HEK293T (cell line): ENCODE measurements around the gene MAP2K5.

ENCODE experiments used
- CTCF ChIA-PET: fragments of 350-600 bp; formaldehyde crosslinking; extraction: SDS; loops from one replicate; lab custom pipeline; 2021; ENCODE audit warnings: antibody characterized with exemption, inconsistent platforms; lab: Yijun Ruan, JAX
- POLR2A ChIA-PET: fragments of 350-600 bp; formaldehyde crosslinking; extraction: SDS; loops from one replicate; lab custom pipeline; 2020; ENCODE audit warnings: antibody characterized with exemption, inconsistent platforms; lab: Yijun Ruan, JAX
- DNase-seq: peaks from one replicate; pipeline ENCODE4 v3.0.0; 2012; ENCODE audit warnings: mixed read lengths; ENCODE audit errors: extremely low spot score
- ARNT ChIP-seq: fragments of 450-650 bp; IDR thresholded peaks from 2 replicates; pipeline ENCODE4 v1.6.1; 2017; ENCODE audit warnings: mild to moderate bottlenecking
- BHLHE40 ChIP-seq: fragments of 450-650 bp; IDR thresholded peaks from 2 replicates; pipeline ENCODE4 v1.6.1; 2016; ENCODE audit warnings: mild to moderate bottlenecking, moderate library complexity, borderline replicate concordance
- CTBP1 ChIP-seq: fragments of 450-650 bp; IDR thresholded peaks from 2 replicates; pipeline ENCODE4 v1.6.1; 2016; ENCODE audit warnings: borderline replicate concordance
- ELF4 ChIP-seq: fragments of 450-650 bp; IDR thresholded peaks from 2 replicates; pipeline ENCODE4 v1.6.1; 2017; ENCODE audit warnings: antibody characterized with exemption
- FOXA1 ChIP-seq: fragments of 450-650 bp; IDR thresholded peaks from 2 replicates; pipeline ENCODE4 v1.6.1; 2016; ENCODE audit warnings: mild to moderate bottlenecking
- FOXK2 ChIP-seq: fragments of 450-650 bp; IDR thresholded peaks from 2 replicates; pipeline ENCODE4 v1.6.1; 2016; ENCODE audit warnings: mild to moderate bottlenecking
- FOXM1 ChIP-seq: fragments of 450-650 bp; IDR thresholded peaks from 2 replicates; pipeline ENCODE4 v1.6.1; 2017; ENCODE audit warnings: mild to moderate bottlenecking, borderline replicate concordance
- HDGF ChIP-seq: fragments of 450-650 bp; IDR thresholded peaks from 2 replicates; pipeline ENCODE4 v1.6.1; 2017; ENCODE audit warnings: antibody characterized with exemption, borderline replicate concordance
- L3MBTL2 ChIP-seq: fragments of 450-650 bp; conservative IDR thresholded peaks from 2 replicates; pipeline ENCODE4 v1.6.1; 2016; ENCODE audit warnings: mild to moderate bottlenecking
- LEF1 ChIP-seq: fragments of 450-650 bp; IDR thresholded peaks from 2 replicates; pipeline ENCODE4 v1.6.1; 2017; ENCODE audit warnings: mild to moderate bottlenecking, borderline replicate concordance
- NFRKB ChIP-seq: fragments of 450-650 bp; IDR thresholded peaks from 2 replicates; pipeline ENCODE4 v1.6.1; 2016; ENCODE audit warnings: mild to moderate bottlenecking, moderate library complexity
- SP1 ChIP-seq: fragments of 450-650 bp; IDR thresholded peaks from 2 replicates; pipeline ENCODE4 v1.6.1; 2017
- SUZ12 ChIP-seq: fragments of 450-650 bp; IDR thresholded peaks from 2 replicates; pipeline ENCODE4 v1.6.1; 2016; ENCODE audit warnings: mild to moderate bottlenecking
- TARDBP ChIP-seq: fragments of 450-650 bp; IDR thresholded peaks from 2 replicates; pipeline ENCODE4 v1.6.1; 2016
- ZNF384 ChIP-seq: fragments of 450-650 bp; IDR thresholded peaks from 2 replicates; pipeline ENCODE4 v1.6.1; 2016
- TF ChIP-seq, protein P1 (sequence below): fragments of 450-650 bp; IDR thresholded peaks from 2 replicates; pipeline ENCODE4 v1.6.1; 2016

Gene MAP2K5

DNA sequence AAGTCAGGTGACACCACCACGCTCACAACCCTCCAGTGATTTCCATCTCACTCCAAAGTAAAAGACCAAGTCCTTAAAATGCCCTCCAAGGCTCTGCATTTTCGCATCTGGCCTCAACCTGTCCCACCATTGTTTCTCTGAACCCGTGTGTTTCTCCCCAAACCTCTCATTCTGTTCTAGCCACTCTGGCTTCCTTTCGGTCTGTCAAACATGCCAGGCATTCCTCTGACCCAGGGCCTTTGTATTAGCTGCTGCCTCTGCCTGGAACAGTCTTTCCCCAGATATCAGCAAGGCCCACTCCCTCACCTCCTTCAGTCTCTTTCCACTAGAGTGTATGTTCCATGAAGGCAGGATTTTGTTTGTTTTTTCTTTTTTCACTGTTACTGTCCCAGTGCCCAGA, 16.0 kb downstream of the MAP2K5 start:
- ChIA-PET POLR2A (no interaction called here), CTCF (no interaction called here)
- no peak for TF ChIP-seq ZNF384
- no peak for DNase-seq

DNA sequence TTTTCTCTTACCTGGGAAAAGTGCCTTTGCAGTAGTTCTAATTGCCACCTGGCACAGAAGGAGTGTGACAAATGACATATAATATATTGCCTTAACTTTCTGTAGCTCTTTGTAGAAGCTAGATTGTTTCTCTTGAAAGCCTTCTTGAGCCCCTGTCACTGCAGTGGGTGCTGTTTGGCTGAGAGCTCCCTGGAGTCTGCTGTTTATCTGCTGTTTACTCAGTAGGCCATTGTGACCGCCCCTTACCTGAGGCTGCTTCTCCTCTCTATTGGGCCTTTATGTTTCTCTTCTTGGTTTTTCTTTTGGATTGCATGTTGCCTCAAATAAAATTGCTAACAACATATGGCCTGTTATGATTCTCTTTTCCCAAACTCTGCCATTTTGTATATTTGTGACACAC, 16.7 kb downstream of the MAP2K5 start:
- ChIA-PET CTCF (no interaction called here), POLR2A (no interaction called here)
- TF ChIP-seq ARNT (no peak), FOXM1 (no peak), TARDBP (no peak), LEF1 (no peak), NFRKB (no peak), SP1 (no peak)
- TF ChIP-seq, protein P1, sequence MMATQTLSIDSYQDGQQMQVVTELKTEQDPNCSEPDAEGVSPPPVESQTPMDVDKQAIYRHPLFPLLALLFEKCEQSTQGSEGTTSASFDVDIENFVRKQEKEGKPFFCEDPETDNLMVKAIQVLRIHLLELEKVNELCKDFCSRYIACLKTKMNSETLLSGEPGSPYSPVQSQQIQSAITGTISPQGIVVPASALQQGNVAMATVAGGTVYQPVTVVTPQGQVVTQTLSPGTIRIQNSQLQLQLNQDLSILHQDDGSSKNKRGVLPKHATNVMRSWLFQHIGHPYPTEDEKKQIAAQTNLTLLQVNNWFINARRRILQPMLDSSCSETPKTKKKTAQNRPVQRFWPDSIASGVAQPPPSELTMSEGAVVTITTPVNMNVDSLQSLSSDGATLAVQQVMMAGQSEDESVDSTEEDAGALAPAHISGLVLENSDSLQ: no peak
- DNase-seq: no peak

DNA sequence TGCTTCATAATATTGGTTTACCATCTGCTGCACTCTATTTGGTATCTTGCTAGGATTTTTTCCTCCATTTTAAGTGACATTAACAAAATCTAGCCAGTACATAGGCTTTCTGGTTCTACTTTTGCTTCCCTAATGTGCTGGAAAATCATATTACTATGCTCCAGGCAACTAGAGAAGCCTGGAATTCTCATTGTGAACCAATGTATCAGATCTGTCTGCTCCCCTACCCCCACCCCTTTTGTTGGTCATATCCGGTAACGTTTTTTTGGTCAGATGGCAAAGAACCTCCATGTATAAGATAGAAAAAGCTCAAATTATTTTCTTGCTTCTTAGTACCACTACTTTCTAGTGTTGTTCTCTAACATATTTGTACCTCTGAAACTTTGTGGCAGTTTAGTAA, 17.1 kb downstream of the MAP2K5 start:
- CTCF ChIA-PET: no interaction called here
- TF ChIP-seq SP1: no peak
- no peak for TF ChIP-seq LEF1
- no peak for DNase-seq
- POLR2A ChIA-PET: interaction anchor here (1.0 kb wide), 1 partner anchor 17 kb away, joined by 3 read pairs; the partner anchor contains the start of gene MAP2K5

DNA sequence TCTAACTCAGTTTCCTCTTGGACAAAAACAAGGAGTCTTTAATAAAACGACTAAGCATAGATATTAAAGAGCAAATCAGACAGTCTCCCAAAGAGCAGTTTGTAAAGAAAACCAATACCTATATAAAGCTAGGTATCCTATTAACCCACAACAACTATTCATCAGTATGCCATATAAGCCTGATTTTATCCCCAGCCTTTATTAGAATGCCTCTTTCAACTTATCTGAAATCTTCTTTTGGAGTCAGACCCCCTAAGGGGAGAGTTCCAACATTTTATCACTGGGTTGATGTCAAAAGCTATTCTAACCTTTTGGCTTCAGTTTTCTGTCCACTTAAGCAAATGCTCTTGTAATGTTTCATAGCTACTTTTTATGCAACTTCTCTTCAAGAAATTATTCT, 17.8 kb downstream of the MAP2K5 start:
- POLR2A ChIA-PET: interaction anchor here (1.0 to 1.9 kb wide), 2 partner anchors 11 to 18 kb away, joined by 3 to 5 read pairs; partner anchors contain the start of gene MAP2K5
- DNase-seq: no peak
- TF ChIP-seq SP1 (no peak), ARNT (no peak), ELF4 (no peak), L3MBTL2 (no peak), NFRKB (no peak), CTBP1 (no peak)
- CTCF ChIA-PET: no interaction called here

DNA sequence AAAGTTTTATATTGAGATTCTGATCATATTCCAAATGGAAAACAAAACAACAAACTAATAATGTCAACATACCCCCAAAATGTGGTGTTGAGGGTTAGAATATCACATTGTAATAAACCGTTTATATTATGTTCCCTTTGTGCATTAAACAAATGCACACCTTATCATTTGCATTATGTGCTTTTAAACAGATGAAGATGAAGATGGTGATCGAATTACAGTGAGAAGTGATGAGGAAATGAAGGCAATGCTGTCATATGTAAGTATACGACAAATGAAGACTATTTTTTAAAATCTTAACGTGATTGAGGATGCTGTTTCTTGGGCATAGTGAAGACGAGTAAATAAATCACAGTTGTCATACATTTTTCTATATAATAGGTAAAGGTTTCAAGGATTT, 20.6 kb downstream of the MAP2K5 start:
- ChIA-PET POLR2A (interaction anchor here (1.9 kb wide), 1 partner anchor 21 kb away, joined by 7 read pairs; the partner anchor contains the start of gene MAP2K5), CTCF (no interaction called here)

DNA sequence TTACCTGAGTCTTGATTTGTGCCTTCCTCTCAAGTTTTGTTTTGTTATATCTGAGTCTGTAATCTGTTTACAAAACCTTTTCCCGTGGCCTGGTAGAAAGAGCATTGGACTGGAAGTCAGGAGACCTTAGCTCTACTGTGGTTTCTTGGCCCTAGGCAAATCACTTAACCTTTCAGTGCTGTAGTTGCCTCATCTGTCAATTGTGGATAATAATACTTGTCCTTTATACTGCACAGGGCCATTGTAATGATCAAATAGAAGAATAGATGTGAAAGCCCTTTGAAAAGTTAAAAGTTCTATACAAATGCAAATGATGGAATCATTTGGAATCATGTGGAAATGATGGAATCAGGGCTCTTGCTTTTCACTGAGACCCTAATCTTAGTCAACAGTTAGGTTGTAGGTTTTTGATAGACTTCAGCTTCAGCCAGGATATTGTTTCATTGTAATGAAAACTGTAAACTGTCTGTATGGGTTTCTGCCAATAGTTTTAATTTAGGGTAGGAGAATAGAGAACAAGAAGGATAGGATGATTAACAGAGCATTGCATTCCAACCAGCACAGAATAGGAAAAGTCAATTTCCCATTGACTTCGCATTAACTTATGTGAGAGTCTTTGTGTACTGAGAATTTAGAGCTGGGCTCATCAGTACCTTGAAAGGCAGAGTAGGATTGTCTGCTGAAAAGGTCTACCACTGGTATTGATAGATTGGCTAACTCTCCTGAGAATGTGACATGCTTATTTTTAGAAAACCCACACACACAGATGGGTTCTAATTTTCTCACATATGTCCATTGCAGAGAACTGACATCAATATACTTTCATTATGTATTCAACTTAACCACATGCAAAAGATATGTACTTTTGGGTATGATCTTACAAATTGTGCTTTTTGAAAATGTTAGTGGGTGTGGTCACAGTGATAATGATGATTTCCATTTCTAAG, 21.8 kb downstream of the MAP2K5 start:
- no peak for TF ChIP-seq FOXA1
- no peak for TF ChIP-seq FOXM1
- TF ChIP-seq CTBP1: no peak
- TF ChIP-seq, protein P1: no peak
- no peak for TF ChIP-seq L3MBTL2
- TF ChIP-seq HDGF: no peak
- no peak for TF ChIP-seq ELF4
- TF ChIP-seq SUZ12: no peak
- TF ChIP-seq BHLHE40: no peak
- TF ChIP-seq NFRKB: no peak
- TF ChIP-seq FOXK2: no peak
- TF ChIP-seq ZNF384: no peak
- no peak for TF ChIP-seq SP1
- TF ChIP-seq LEF1: no peak
- no peak for TF ChIP-seq ARNT
- POLR2A ChIA-PET: no interaction called here
- no peak for DNase-seq
- CTCF ChIA-PET: interaction anchor here (0.6 kb wide), 1 partner anchor 701 kb away, joined by 4 read pairs; no protein-coding TSS in a partner anchor

More for the DNA sequence above, 20.6 kb downstream of the MAP2K5 start:
- DNase-seq: no peak
- TF ChIP-seq NFRKB (no peak), L3MBTL2 (no peak), HDGF (no peak), LEF1 (no peak)

DNA sequence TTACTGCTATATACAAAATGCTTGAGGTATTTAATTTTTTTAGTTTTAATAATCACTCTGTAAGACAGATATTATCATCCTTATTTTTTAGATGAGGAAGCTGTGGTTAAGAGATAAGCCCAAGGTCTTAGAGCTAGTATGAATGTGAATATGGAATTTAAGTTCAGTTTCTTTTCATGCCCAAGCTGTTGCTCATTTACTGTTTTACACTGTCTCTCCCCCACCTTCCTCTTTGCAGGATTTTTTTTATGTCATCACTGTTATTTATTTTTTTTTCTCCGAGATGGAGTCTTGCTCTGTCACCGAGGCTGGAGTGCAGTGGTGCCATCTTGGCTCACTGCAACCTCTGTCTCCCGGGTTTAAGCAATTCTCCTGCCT, 22.5 kb downstream of the MAP2K5 start:
- POLR2A ChIA-PET: no interaction called here
- no peak for DNase-seq
- TF ChIP-seq NFRKB (no peak), FOXA1 (no peak), SP1 (no peak), FOXM1 (no peak), LEF1 (no peak), FOXK2 (no peak), CTBP1 (no peak), ELF4 (no peak), SUZ12 (no peak), BHLHE40 (no peak)
- TF ChIP-seq, protein P1: no peak
- CTCF ChIA-PET: no interaction called here
